OCI-LY3 (cell line): ENCODE results near the gene RNF227.
A peak's percentile ranks its signal among the peaks of the same experiment; 100 is the strongest.

Experiments
- H2AFZ ChIP-seq: fragments of 200-600, 300-600 bp; shearing (Covaris generic); 2 replicates; pipeline ENCODE4 v1.6.0; 2014; ENCODE audit warnings: antibody characterized with exemption, low read depth, low read length
- H3K27ac ChIP-seq: fragments of 200-600, 300-600 bp; sonication (generic); 2 replicates; pipeline ENCODE4 v1.5.1; 2014; ENCODE audit warnings: mild to moderate bottlenecking, low read length, moderate library complexity, mixed read lengths
- H3K27me3 ChIP-seq: fragments of 200-600, 300-600 bp; sonication (generic); 2 replicates; pipeline ENCODE4 v1.6.1; 2014; ENCODE audit warnings: low read depth, low read length, mixed read lengths
- H3K36me3 ChIP-seq: fragments of 200-600, 300-600 bp; sonication (generic); replicated peaks from 2 replicates; pipeline ENCODE3; 2014; ENCODE audit warnings: low read depth, low read length, mixed read lengths
- H3K4me1 ChIP-seq: fragments of 300-600, 200-600 bp; sonication (generic); 2 replicates; pipeline ENCODE4 v1.6.1; 2014; ENCODE audit warnings: low read length, mixed read lengths
- H3K4me2 ChIP-seq: fragments of 200-600, 300-600 bp; sonication (generic); 2 replicates; pipeline ENCODE4 v1.6.1; 2014; ENCODE audit warnings: low read length, mixed read lengths
- H3K4me3 ChIP-seq: fragments of 300-600, 200-600 bp; sonication (generic); 2 replicates; pipeline ENCODE4 v1.5.1; 2014; ENCODE audit warnings: antibody characterized with exemption, mild to moderate bottlenecking, low read length, moderate library complexity
- H3K79me2 ChIP-seq: fragments of 300-600, 200-600 bp; shearing (Covaris generic); 2 replicates; pipeline ENCODE4 v1.6.1; 2014; ENCODE audit warnings: mild to moderate bottlenecking, low read length, mixed read lengths
- H3K9ac ChIP-seq: fragments of 300-600, 200-600 bp; shearing (Covaris generic); 2 replicates; pipeline ENCODE4 v1.6.0; 2014; ENCODE audit warnings: mild to moderate bottlenecking, low read length, moderate library complexity
- H3K9me3 ChIP-seq: fragments of 200-600, 300-600 bp; shearing (Covaris generic); 2 replicates; pipeline ENCODE4 v1.6.1; 2014; ENCODE audit warnings: low read length, mixed read lengths; ENCODE audit not compliant: insufficient read depth
- H4K20me1 ChIP-seq: fragments of 200-600, 300-600 bp; sonication (generic); 2 replicates; pipeline ENCODE4 v1.6.1; 2016; ENCODE audit warnings: low read length, mixed read lengths; ENCODE audit not compliant: insufficient read depth
- CTCF ChIP-seq: fragments of 200-600, 300-600 bp; sonication (generic); IDR thresholded peaks from 2 replicates; pipeline ENCODE4 v1.5.1; 2014; ENCODE audit warnings: antibody characterized with exemption, low read length, low read depth
- EZH2phosphoT487 ChIP-seq: fragments of 200-600 bp; shearing (Covaris generic); IDR thresholded peaks from 2 replicates; pipeline ENCODE4 v1.6.1; 2018; ENCODE audit warnings: antibody characterized with exemption, mixed run types, low read depth

RNF227 gene

DNA sequence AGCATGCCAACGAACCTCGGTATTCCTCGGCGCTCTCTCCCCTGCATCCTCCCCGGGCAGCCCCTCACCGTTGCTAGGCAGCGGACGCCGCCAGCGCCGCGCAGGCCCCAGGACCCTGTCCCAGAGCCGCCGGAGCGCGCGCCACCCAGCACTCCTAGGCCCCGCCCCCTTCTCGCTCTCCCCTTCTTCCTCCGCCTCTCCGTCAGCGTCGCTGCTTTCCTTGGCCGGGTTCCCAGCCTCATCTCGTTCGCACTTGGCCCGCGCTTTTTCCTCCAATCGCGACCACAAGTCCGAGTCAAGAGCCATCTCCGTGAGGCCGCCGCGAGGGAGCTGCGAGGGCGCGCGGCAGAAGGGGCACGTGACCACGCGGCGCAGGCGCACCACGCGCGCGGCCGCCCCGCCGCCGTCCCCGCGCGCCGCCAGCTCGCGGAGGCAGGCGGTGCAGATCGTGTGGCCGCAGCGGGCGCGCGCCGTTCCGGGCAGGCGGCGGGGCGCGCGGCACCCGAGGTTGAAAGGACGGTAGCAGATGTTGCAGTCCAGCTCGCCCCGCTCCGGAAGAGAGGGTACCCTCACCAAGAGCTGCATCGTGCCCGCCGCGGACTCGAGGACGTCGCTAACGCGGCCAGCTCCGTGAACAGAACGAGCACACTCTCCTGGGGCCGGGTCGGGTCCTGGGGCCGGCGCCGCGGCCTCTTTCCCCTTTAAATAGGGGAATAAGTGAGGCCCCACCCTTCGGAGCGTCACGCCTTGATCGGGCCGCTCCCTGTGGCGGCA is at the start of gene RNF227:
Gene RNF227, minus strand, starts transcription at position 679 of the 774 bp plus-strand sequence. Its CDS starts 94 bp downstream, at position 585.
- Histone ChIP-seq H3K9ac (peak within 1 kb of the TSS; percentile 73), H3K27ac (peak within 1 kb of the TSS; percentile 72), H3K27me3 (no peaks in the 10 kb centered on the region), H3K79me2 (no peaks in the 10 kb centered on the region), H3K4me3 (peak within 1 kb of the TSS; percentile 97), H3K4me2 (peak within 1 kb of the TSS; percentile 100), H3K4me1 (peaks cover 9% of the 10 kb centered on the region; the same call in 1 of the 2 replicates), H2AFZ (peak within 1 kb of the TSS; percentile 91), H3K9me3 (no peaks in the 10 kb centered on the region), H4K20me1 (no peaks in the 10 kb centered on the region), H3K36me3 (peaks cover 2% of the 10 kb centered on the region)
- TF ChIP-seq CTCF (no peak), EZH2phosphoT487 (no peak)

DNA sequence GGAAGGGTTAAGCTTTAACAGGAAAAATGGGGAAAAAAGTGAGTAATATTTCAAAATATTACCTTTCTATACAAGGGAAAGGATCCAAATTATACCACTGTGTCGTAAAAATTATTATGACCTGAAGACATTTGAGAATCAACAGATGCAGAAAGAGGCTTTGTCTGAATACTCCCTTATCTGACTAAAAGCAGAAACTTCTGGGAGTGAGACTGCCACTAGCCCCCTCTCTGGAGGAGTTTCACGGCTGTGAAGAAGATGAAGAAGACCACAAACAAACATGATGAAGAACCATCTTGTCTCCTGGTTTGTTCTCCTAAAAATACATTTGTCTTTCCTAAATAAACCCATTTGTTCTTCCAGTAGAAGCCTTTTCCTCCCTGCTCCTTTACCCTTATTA is 45.3 kb upstream of the RNF227 start:
- no peak overlapping the region for H3K9ac ChIP-seq
- no peak overlapping the region for H3K4me2 ChIP-seq
- H3K36me3 ChIP-seq: no peaks in the 10 kb centered on the region
- no peaks in the 10 kb centered on the region for H4K20me1 ChIP-seq
- peaks cover 1% of the 10 kb centered on the region for H3K4me1 ChIP-seq
- H3K4me3 ChIP-seq: no peak overlapping the region
- H3K27ac ChIP-seq: no peak overlapping the region
- H3K9me3 ChIP-seq: no peaks in the 10 kb centered on the region
- no peak overlapping the region for H2AFZ ChIP-seq
- H3K79me2 ChIP-seq: no peaks in the 10 kb centered on the region
- H3K27me3 ChIP-seq: peaks cover 6% of the 10 kb centered on the region; the same call in 1 of the 2 replicates
- TF ChIP-seq CTCF (no peak), EZH2phosphoT487 (no peak)

- Histone ChIP-seq H4K20me1 (no peaks in the 10 kb centered on the region), H3K27me3 (peaks cover 6% of the 10 kb centered on the region; the same call in 1 of the 2 replicates), H3K9me3 (no peaks in the 10 kb centered on the region), H3K4me2 (no peak overlapping the region), H3K4me3 (no peak overlapping the region), H3K9ac (no peak overlapping the region), H3K4me1 (peaks cover 8% of the 10 kb centered on the region), H3K79me2 (no peaks in the 10 kb centered on the region), H3K36me3 (no peaks in the 10 kb centered on the region), H3K27ac (no peak overlapping the region), H2AFZ (no peak overlapping the region)
- no peak for TF ChIP-seq EZH2phosphoT487
- TF ChIP-seq CTCF: no peak
Measured at GRCh38 chr17:7959503-7960253, 43.6 kb upstream of the RNF227 start.
